Neural cell (in vitro differentiated cells): ENCODE results near the gene MED19. TPM values are rescaled to one million over a fixed set of nuclear protein-coding genes. Genes with fewer than 3 reads are reported as not detected.

ENCODE experiments used
- H2AFZ ChIP-seq: fragments of 200-600, 300-800 bp; sonication (generic), shearing (Covaris generic); 2 replicates; pipeline ENCODE4 v1.6.0; 2014; ENCODE audit warnings: low read depth, mild to moderate bottlenecking, antibody characterized with exemption, low read length, moderate library complexity
- H3F3A ChIP-seq: fragments of 200-600 bp; shearing (Covaris generic); 2 replicates; pipeline ENCODE4 v1.6.1; 2016; ENCODE audit warnings: mild to moderate bottlenecking, moderate library complexity, mixed read lengths, antibody characterized with exemption, low read length; ENCODE audit not compliant: insufficient read depth, poor library complexity, severe bottlenecking
- H3K27ac ChIP-seq: fragments of 200-600, 300-800 bp; sonication (generic), shearing (Covaris generic); 2 replicates; pipeline ENCODE4 v1.5.1; 2014; ENCODE audit warnings: mild to moderate bottlenecking, low read length, moderate library complexity
- H3K27me3 ChIP-seq: fragments of 300-800, 200-600 bp; sonication (generic), shearing (Covaris generic); 2 replicates; pipeline ENCODE4 v1.6.0; 2014; ENCODE audit warnings: mild to moderate bottlenecking, low read depth, low read length, moderate library complexity; ENCODE audit not compliant: insufficient read depth
- H3K36me3 ChIP-seq: fragments of 300-800, 200-600 bp; sonication (generic), shearing (Covaris generic); 2 replicates; pipeline ENCODE4 v1.5.1; 2014; ENCODE audit warnings: mild to moderate bottlenecking, antibody characterized with exemption, low read length, moderate library complexity; ENCODE audit not compliant: insufficient read depth
- H3K4me2 ChIP-seq: fragments of 300-800, 200-600 bp; sonication (generic), shearing (Covaris generic); 2 replicates; pipeline ENCODE4 v1.6.0; 2014; ENCODE audit warnings: mild to moderate bottlenecking, low read length
- H3K4me3 ChIP-seq: fragments of 300-800, 200-600 bp; sonication (generic), shearing (Covaris generic); 2 replicates; pipeline ENCODE4 v1.5.1; 2014; ENCODE audit warnings: mild to moderate bottlenecking, low read length, moderate library complexity
- H3K79me2 ChIP-seq: fragments of 200-600 bp; shearing (Covaris generic); replicated peaks from 2 replicates; pipeline ENCODE4 v1.6.0; 2014; ENCODE audit warnings: mild to moderate bottlenecking, low read length, moderate library complexity; ENCODE audit not compliant: insufficient read depth
- H3K9ac ChIP-seq: fragments of 300-800, 200-600 bp; sonication (generic), shearing (Covaris generic); 2 replicates; pipeline ENCODE4 v1.6.1; 2016; ENCODE audit warnings: mild to moderate bottlenecking, low read length, mixed read lengths
- H3K9me2 ChIP-seq: fragments of 200-600 bp; shearing (Covaris generic); 2 replicates; pipeline ENCODE4 v1.6.1; 2016; ENCODE audit warnings: mild to moderate bottlenecking, low read length, mixed read lengths; ENCODE audit not compliant: insufficient read depth
- H3K9me3 ChIP-seq: fragments of 200-600, 300-800 bp; sonication (generic), shearing (Covaris generic); 2 replicates; pipeline ENCODE4 v1.6.1; 2016; ENCODE audit warnings: mild to moderate bottlenecking, mixed run types, low read length, moderate library complexity, mixed read lengths
- H4K20me1 ChIP-seq: fragments of 200-600 bp; shearing (Covaris generic); 2 replicates; pipeline ENCODE4 v1.6.1; 2016; ENCODE audit warnings: mild to moderate bottlenecking, mixed run types; ENCODE audit not compliant: insufficient read depth
- EP300 ChIP-seq: fragments of 450-650 bp; conservative IDR thresholded peaks from 2 replicates; pipeline ENCODE4 v1.6.1; 2014; ENCODE audit warnings: antibody characterized with exemption, mild to moderate bottlenecking, moderate library complexity; ENCODE audit not compliant: poor library complexity, severe bottlenecking
- EZH2 ChIP-seq: fragments of 200-600, 300-800 bp; shearing (Covaris generic), sonication (generic); IDR thresholded peaks from 2 replicates; pipeline ENCODE4 v1.6.1; 2014; ENCODE audit warnings: antibody characterized with exemption, low read length, borderline replicate concordance, mild to moderate bottlenecking; ENCODE audit not compliant: insufficient read depth, poor library complexity, severe bottlenecking
- MXI1 ChIP-seq: fragments of 450-650 bp; conservative IDR thresholded peaks from 2 replicates; pipeline ENCODE4 v1.6.1; 2014; ENCODE audit warnings: antibody characterized with exemption, mild to moderate bottlenecking; ENCODE audit not compliant: poor library complexity, severe bottlenecking
- POLR2AphosphoS5 ChIP-seq: IDR thresholded peaks from 2 replicates; pipeline ENCODE4 v1.6.1; 2012
- RAD21 ChIP-seq: fragments of 450-650 bp; conservative IDR thresholded peaks from 2 replicates; pipeline ENCODE4 v1.6.1; 2014; ENCODE audit warnings: antibody characterized with exemption, mild to moderate bottlenecking, moderate library complexity
- REST ChIP-seq: IDR thresholded peaks from 2 replicates; pipeline ENCODE4 v1.6.1; 2012; ENCODE audit warnings: borderline replicate concordance
- SMC3 ChIP-seq: fragments of 450-650 bp; conservative IDR thresholded peaks from 2 replicates; pipeline ENCODE4 v1.6.1; 2014; ENCODE audit warnings: antibody characterized with exemption, mild to moderate bottlenecking, moderate library complexity; ENCODE audit not compliant: poor library complexity
- TAF1 ChIP-seq: IDR thresholded peaks from 2 replicates; pipeline ENCODE4 v1.6.1; 2012; ENCODE audit warnings: low read depth
- polyA plus RNA-seq: library from polyadenylated mRNA; depleted of rRNA; stranded (reverse); fragments of >200 nt; gene quantifications from 2 replicates; pipeline ENCODE4 v1.2.3, GENCODE V29; 2014
- TF ChIP-seq, protein P1 (sequence below): fragments of 450-650 bp; IDR thresholded peaks from 2 replicates; pipeline ENCODE4 v1.5.1; 2014; ENCODE audit warnings: antibody characterized with exemption, mild to moderate bottlenecking, moderate library complexity; ENCODE audit not compliant: poor library complexity, severe bottlenecking

The MED19 gene
- polyA plus RNA-seq, 1 donor from 2014 or later: 46.4 TPM

GRCh38 chr11:57751176-57751575 is 39.2 kb upstream of the MED19 start:
- Histone ChIP-seq H3K9me2 (no peaks in the 10 kb centered on the region), H3K27ac (no peak overlapping the region), H3K4me2 (no peak overlapping the region), H4K20me1 (no peaks in the 10 kb centered on the region), H3F3A (no peaks in the 10 kb centered on the region), H2AFZ (no peak overlapping the region), H3K9me3 (no peaks in the 10 kb centered on the region), H3K9ac (no peak overlapping the region), H3K36me3 (peaks cover 3% of the 10 kb centered on the region), H3K27me3 (no peaks in the 10 kb centered on the region), H3K4me3 (no peak overlapping the region), H3K79me2 (no peaks in the 10 kb centered on the region)
- TF ChIP-seq TAF1 (no peak), EP300 (no peak), EZH2 (no peak), SMC3 (no peak), POLR2AphosphoS5 (no peak), RAD21 (no peak), REST (no peak), MXI1 (no peak)
- TF ChIP-seq, protein P1, sequence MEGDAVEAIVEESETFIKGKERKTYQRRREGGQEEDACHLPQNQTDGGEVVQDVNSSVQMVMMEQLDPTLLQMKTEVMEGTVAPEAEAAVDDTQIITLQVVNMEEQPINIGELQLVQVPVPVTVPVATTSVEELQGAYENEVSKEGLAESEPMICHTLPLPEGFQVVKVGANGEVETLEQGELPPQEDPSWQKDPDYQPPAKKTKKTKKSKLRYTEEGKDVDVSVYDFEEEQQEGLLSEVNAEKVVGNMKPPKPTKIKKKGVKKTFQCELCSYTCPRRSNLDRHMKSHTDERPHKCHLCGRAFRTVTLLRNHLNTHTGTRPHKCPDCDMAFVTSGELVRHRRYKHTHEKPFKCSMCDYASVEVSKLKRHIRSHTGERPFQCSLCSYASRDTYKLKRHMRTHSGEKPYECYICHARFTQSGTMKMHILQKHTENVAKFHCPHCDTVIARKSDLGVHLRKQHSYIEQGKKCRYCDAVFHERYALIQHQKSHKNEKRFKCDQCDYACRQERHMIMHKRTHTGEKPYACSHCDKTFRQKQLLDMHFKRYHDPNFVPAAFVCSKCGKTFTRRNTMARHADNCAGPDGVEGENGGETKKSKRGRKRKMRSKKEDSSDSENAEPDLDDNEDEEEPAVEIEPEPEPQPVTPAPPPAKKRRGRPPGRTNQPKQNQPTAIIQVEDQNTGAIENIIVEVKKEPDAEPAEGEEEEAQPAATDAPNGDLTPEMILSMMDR: no peak

- Histone ChIP-seq H3F3A (no peaks in the 10 kb centered on the region), H3K79me2 (peaks cover 17% of the 10 kb centered on the region), H3K27me3 (no peaks in the 10 kb centered on the region), H3K9ac (no peak overlapping the region), H3K9me2 (no peaks in the 10 kb centered on the region), H3K27ac (no peak overlapping the region), H4K20me1 (no peaks in the 10 kb centered on the region), H3K4me3 (no peak overlapping the region), H3K4me2 (no peak overlapping the region), H3K36me3 (peaks cover 18% of the 10 kb centered on the region), H2AFZ (no peak overlapping the region), H3K9me3 (no peaks in the 10 kb centered on the region)
- TF ChIP-seq REST (no peak), TAF1 (no peak), MXI1 (no peak), SMC3 (no peak), EZH2 (no peak), RAD21 (no peak), POLR2AphosphoS5 (no peak), EP300 (no peak)
- TF ChIP-seq, protein P1: no peak
Observed at GRCh38 chr11:57746920-57747319, 34.9 kb upstream of the MED19 start.
